ENCODE results near the gene FSTL4. TPM values are rescaled to one million over a fixed set of nuclear protein-coding genes. Genes with fewer than 3 reads are reported as not detected.

Gene FSTL4
- total and polyA plus RNA-seq, 2 of the 13 experiments (the other 11 are each of a cell fraction or from before 2014, with no cell fraction given), result 2.1 to 3.0 TPM

DNA sequence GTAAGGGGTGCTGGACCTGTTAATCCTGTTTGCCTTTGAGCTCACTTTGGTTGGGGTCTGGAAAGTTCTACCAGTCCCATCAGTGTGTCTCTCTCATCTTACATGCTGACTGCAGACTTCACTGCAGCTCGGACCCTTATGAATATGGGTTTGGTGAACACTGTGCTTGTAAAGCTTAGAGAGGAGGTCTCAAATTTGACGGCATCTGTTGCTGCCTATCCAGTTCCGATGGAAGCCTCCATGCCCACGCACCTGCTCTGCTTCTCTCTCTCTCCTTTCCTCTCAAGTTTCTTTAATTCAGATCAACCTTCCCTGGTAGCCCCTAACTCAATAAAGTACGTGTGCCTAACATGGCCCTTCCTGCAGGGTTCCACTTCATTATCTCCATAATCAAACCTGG, 342.6 kb downstream of the FSTL4 start:
- H3K4me3 ChIP-seq (replicated peaks in 1 of 3; ENCODE audit: insufficient read depth in 1 of 3, low read depth in 2 of 3, low read length in 3 of 3), result no peak overlapping the region
- no peak overlapping the region for H3K9ac ChIP-seq (ENCODE audit: insufficient read depth, low read depth, low read length)
- no peak for ATAC-seq
- in situ Hi-C loops (cut with HindIII; ENCODE audit: extremely low pct_ligation_motif_present, low pct_unique_long_range_greater_than_20kb), result no loop called here
- no peaks in the 10 kb centered on the region for H3K79me2 ChIP-seq (ENCODE audit: insufficient read depth, low read length)
- TF ChIP-seq ZNF644 (CRISPR knock-in tag; IDR thresholded peaks at IDR 0.05; ENCODE audit: low read depth) (no peak), ZBTB43 (CRISPR knock-in tag; conservative IDR thresholded peaks at IDR 0.05) (no peak), SMYD3 (CRISPR knock-in tag; IDR thresholded peaks at IDR 0.05) (no peak), ZFP1 (CRISPR knock-in tag; IDR thresholded peaks at IDR 0.05) (no peak), ZBTB7B (CRISPR knock-in tag; IDR thresholded peaks at IDR 0.05) (no peak), ZNF570 (CRISPR knock-in tag; IDR thresholded peaks at IDR 0.05; ENCODE audit: borderline replicate concordance) (no peak), SAFB2 (CRISPR knock-in tag; IDR thresholded peaks at IDR 0.05; ENCODE audit: borderline replicate concordance, low read depth) (no peak), ZNF33B (CRISPR knock-in tag; IDR thresholded peaks at IDR 0.05) (no peak), NR0B2 (CRISPR knock-in tag; IDR thresholded peaks at IDR 0.05) (no peak)
- TF ChIP-seq, protein P1, sequence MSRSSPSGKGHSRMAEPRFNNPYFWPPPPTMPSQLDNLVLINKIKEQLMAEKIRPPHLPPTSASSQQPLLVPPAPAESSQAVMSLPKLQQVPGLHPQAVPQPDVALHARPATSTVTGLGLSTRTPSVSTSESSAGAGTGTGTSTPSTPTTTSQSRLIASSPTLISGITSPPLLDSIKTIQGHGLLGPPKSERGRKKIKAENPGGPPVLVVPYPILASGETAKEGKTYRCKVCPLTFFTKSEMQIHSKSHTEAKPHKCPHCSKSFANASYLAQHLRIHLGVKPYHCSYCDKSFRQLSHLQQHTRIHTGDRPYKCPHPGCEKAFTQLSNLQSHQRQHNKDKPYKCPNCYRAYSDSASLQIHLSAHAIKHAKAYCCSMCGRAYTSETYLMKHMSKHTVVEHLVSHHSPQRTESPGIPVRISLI (CRISPR knock-in tag; IDR thresholded peaks at IDR 0.05; ENCODE audit: borderline replicate concordance), result no peak
- TF ChIP-seq, protein P2, sequence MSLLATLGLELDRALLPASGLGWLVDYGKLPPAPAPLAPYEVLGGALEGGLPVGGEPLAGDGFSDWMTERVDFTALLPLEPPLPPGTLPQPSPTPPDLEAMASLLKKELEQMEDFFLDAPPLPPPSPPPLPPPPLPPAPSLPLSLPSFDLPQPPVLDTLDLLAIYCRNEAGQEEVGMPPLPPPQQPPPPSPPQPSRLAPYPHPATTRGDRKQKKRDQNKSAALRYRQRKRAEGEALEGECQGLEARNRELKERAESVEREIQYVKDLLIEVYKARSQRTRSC (CRISPR knock-in tag; IDR thresholded peaks at IDR 0.05; ENCODE audit: low read depth), result no peak
- TF ChIP-seq, protein P3, sequence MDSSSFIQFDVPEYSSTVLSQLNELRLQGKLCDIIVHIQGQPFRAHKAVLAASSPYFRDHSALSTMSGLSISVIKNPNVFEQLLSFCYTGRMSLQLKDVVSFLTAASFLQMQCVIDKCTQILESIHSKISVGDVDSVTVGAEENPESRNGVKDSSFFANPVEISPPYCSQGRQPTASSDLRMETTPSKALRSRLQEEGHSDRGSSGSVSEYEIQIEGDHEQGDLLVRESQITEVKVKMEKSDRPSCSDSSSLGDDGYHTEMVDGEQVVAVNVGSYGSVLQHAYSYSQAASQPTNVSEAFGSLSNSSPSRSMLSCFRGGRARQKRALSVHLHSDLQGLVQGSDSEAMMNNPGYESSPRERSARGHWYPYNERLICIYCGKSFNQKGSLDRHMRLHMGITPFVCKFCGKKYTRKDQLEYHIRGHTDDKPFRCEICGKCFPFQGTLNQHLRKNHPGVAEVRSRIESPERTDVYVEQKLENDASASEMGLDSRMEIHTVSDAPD (CRISPR knock-in tag; IDR thresholded peaks at IDR 0.05), result no peak
- CTCF ChIA-PET (ENCODE audit: low intra/inter-chr PET ratio, low total read pairs), result no interaction called here
- peaks cover 0 to 13% of the 10 kb centered on the region in 2 experiments; a peak in 2 of 5 replicates for H3K27me3 ChIP-seq (ENCODE audit: control insufficient read depth in 1 of 2, insufficient read depth in 2 of 2, low read length in 2 of 2)
- no TSS peak for BruUV-seq (replicated peaks)
- WGBS (ENCODE audit: low lambda C conversion rate), result 44% methylated on average over 5 of the region's 5 CpGs
- no peak overlapping the region for H2AFZ ChIP-seq (ENCODE audit: low read length)
- no peaks in the 10 kb centered on the region for H4K20me1 ChIP-seq (ENCODE audit: insufficient read depth, low read length)
- H3K36me3 ChIP-seq (replicated peaks in 1 of 2; ENCODE audit: control insufficient read depth in 1 of 2, insufficient read depth in 2 of 2, low read length in 2 of 2), result no peaks in the 10 kb centered on the region
- no peak for FAIRE-seq
- intact Hi-C loops (cut with micrococcal nuclease; ENCODE audit: unreplicated experiment), result loop anchor here (5.0 kb wide), 1 partner anchor 157 kb away; no protein-coding TSS in a partner anchor
- no peak overlapping the region for H3K4me2 ChIP-seq (ENCODE audit: low read depth, low read length)
- H3K27ac ChIP-seq (ENCODE audit: extremely low read length, insufficient read depth, low read length), result no peak overlapping the region
- no peak for DNase-seq (ENCODE audit: low spot score)
- H3K4me1 ChIP-seq (ENCODE audit: insufficient read depth, low read length), result peaks cover 38% of the 10 kb centered on the region
- POLR2A ChIA-PET, result no interaction called here
- no peaks in the 10 kb centered on the region for H3K9me3 ChIP-seq (ENCODE audit: low read length)

Measured in HepG2 (cell line).